Measurements from ENCODE around the gene PIGL.
A peak's percentile ranks its signal among the peaks of the same experiment; 100 is the strongest.
"Not testable (repeated sequence)": the region's sequence is repeated elsewhere in the genome, so short reads cannot be mapped to it uniquely, and the experiment has no call there.

Gene PIGL

DNA sequence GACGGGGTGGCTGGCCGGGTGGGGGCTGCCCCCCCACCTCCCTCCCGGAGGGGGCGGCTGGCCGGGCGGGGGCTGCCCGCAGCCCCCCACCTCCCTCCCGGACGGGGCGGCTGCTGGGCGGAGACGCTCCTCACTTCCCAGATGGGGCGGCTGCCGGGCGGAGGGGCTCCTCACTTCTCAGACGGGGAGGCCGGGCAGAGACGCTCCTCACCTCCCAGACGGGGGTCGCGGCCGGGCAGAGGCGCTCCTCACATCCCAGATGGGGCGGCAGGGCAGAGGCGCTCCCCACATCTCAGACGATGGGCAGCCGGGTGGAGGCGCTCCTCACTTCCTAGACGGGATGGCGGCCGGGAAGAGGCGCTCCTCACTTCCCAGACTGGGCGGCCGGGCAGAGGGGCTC is 95.1 kb downstream of the PIGL start:
- DNase-seq (ENCODE audit: low read depth): not testable (repeated sequence)

DNA sequence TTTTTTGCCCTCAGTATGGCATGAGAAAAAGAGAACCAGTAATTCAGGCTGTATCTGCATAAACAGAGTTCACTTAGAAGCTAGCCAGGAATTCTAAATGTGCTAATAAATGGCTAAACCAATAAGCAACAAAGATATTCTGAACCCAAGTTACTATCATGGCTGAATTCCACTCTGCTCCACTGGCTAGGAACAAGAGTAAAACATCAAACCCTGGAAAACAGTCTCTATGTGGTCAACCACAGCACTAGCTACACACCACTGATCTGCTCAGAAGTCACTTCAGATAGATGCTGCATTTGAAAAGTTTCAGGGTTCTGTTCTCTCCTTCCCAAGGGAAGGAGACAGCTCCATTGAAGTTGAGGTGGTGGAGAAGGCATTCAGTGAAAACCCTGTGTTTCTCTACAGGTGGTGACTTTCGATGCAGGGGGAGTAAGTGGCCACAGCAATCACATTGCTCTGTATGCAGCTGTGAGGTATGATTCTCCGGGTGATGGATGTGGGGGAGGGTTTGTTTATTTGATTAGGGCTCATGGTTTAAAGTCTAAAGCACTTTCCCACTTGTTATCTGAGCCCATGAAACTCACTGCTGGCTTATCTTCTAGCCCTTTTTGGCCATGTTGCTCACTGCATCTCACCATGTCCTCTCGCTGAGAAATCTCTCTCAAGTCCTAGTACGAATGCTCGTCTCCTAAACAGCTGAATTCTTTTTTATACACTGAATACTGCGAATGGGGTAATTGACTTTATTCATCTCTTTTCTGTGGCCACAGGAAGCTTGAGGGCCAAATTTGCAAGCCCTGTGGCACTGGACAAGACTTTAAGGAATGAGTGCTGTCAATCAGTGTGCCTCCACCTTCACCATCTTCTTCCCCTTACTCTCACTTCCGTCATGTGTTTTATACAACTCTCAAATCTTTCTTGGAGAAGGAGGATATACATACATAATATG is 96.4 kb downstream of the PIGL start:
- no peak for DNase-seq (ENCODE audit: low read depth)

DNA sequence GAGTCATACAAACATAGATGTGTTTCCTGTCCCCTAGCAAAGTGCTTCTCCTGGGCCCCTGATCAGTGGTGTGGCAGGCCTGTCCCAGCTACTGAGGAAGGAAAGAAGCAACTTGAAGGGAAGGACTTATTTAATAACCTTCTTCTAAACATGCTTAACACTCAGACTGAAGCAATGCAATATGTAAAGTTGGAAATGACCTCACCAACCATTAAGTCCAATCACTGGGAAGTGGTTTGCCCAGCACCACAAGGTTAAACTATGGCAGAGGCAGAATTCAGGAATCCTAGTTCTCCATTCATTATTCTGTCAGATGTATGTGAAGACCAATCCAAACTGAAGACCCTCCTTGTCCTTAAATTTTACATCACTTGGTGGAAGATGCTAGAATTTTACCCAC is 97.2 kb downstream of the PIGL start:
- no peak for DNase-seq (ENCODE audit: low read depth)

- no peak for DNase-seq (ENCODE audit: low read depth)
These were observed 97.8 kb downstream of the PIGL start for GRCh38 chr17:16314859-16315258.

- DNase-seq (ENCODE audit: low read depth): no peak
These were observed 103.0 kb downstream of the PIGL start for GRCh38 chr17:16319969-16320368.

- peak; percentile 42 for DNase-seq (ENCODE audit: low read depth)
These were observed 105.6 kb downstream of the PIGL start for GRCh38 chr17:16322636-16323035.

DNA sequence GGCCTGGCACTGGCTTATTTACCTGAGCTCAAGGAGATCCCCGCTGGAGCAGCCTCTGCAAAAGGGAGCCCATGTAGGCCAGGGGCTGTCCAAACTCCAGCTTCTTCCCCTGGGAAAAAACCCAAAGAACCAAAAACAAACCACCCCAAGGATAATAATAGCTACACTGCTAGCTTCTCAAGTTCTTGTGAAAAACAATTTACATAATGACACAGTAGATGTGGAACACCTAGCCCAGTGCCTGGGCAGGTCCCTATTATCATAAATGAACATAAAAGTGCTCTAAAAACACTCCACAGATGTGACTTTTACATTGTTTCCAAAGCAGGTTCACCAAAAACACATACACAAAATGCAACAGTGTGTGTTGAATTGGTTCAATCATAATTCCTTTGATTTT is 109.0 kb downstream of the PIGL start:
- no peak for DNase-seq (ENCODE audit: low read depth)

DNA sequence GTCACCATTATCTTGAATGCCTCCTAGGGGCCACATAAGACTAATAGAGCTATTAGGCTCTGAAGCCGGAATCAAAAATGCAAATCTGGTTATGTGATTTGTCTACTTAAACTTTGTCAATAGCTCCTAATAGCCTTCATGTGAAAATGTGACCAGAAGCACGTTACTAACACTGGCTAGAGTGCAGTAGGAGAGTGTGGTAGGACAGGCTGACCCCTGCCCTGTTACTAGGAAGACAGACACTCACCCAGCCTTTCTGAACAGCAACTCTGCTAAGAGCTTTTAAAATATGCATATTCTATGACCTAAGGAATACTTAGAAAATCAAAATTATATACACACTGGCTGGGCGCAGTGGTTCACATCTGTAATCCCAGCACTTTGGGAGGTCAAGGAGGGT is 110.0 kb downstream of the PIGL start:
- no peak for DNase-seq (ENCODE audit: low read depth)

DNA sequence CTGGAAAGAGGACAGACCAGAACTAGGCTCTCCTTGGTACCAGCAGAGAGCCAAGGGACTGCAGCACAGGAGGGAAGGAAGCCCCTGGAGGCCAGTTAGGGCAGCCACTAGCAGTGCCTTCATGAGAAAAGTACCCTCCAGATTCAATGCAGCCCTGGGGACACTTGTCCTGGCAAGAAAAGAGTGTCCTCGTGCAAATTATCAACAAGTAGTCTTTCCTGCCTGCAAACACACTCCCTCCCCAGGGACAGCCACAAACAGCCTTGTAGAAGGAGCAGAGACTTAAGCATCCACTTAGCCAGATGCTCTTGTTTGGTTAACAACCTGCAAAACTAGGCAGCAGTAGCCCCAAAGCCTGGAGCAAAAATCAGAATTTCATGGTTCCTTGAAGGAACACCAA is 112.0 kb downstream of the PIGL start:
- no peak for DNase-seq (ENCODE audit: low read depth)

GRCh38 chr17:16329519-16330271 is 112.7 kb downstream of the PIGL start:
- no peak for DNase-seq (ENCODE audit: low read depth)

- no peak for DNase-seq (ENCODE audit: low read depth)
These were observed 121.4 kb downstream of the PIGL start for GRCh38 chr17:16338391-16338790.

- no peak for DNase-seq (ENCODE audit: low read depth)
These were observed 122.4 kb downstream of the PIGL start for GRCh38 chr17:16339402-16339801.

DNA sequence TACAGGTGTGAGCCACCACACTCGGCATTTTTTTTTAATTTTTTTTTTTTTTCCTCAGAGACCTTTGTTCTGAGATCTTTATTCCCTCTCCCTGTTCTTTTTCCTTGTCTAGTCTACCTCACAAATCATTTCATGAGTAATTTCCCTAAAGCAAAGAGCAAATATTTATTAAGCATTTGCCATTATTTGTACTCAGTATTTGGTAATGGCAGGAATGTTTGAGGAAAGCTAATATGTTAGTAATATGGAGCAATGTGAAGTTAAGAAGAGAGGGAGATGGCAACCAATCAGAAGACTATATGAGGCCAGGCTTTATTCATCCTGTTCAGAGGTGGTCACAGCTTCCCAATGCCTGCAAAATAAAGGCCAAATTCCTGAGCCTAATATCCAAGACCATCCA is 122.9 kb downstream of the PIGL start:
- DNase-seq (ENCODE audit: low read depth): no peak

- peak; percentile 23 for DNase-seq (ENCODE audit: low read depth)
These were observed 126.0 kb downstream of the PIGL start for GRCh38 chr17:16342979-16343378.

DNA sequence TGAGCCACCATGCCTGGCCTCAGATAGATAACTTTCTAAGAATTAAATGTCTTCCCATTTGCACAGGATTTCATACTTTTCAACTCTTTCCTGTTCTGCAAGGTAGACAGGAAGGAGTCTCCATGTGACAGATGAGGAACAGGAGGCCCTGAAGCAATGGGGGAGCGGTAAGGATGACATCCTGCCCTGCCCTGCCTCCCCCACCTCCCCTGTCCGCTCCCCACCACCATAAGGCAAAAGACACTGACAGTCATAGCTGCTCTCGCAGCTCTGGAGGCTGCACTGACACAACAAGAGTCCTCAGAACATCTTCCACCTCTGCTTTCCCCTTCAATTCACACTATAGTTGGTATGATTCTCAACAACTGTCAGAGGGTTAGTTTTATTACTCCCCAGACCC is 126.6 kb downstream of the PIGL start:
- DNase-seq (ENCODE audit: low read depth): no peak

GRCh38 chr17:16345565-16345964 is 128.6 kb downstream of the PIGL start:
- DNase-seq (ENCODE audit: low read depth): no peak

GRCh38 chr17:16346721-16347271 is 129.8 kb downstream of the PIGL start:
- no peak for DNase-seq (ENCODE audit: low read depth)

DNA sequence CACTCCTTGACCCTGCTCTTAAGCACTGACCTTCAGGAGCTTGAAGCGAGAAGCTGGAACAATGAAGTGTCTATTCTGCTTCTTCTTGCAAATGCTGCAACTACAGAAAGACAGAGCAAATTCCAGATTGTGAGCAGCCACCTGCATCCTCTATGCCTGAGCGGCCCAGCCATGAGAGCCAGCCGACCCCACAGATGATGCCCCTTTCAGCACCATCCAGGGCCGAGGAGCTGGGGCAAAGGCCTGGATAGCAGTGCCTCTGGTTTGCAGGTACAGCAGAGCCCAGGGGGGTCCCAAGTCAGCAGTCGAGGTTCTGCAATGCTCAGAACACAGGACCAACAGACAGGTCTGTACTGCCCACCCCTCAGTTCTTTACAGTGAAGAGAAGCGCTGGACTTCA is 131.6 kb downstream of the PIGL start:
- no peak for DNase-seq (ENCODE audit: low read depth)

- no peak for DNase-seq (ENCODE audit: low read depth)
These were observed 132.4 kb downstream of the PIGL start for GRCh38 chr17:16349431-16349830.

- DNase-seq (ENCODE audit: low read depth): no peak
These were observed 134.8 kb downstream of the PIGL start for GRCh38 chr17:16351831-16352230.

GRCh38 chr17:16352303-16352666 is 135.3 kb downstream of the PIGL start:
- DNase-seq (ENCODE audit: low read depth): no peak

GRCh38 chr17:16352667-16353316 is 135.8 kb downstream of the PIGL start:
- no peak for DNase-seq (ENCODE audit: low read depth)

All from GM04504 (cell line).